ENCODE results near the gene EVA1C. TPM values are rescaled to one million over a fixed set of nuclear protein-coding genes. Genes with fewer than 3 reads are reported as not detected.

EVA1C gene
- polyA plus RNA-seq, 1 donor from 2014 or later, result 2.1 TPM

- Histone ChIP-seq H3K79me2 (replicated peaks; ENCODE audit: insufficient read depth, low read length) (no peaks in the 10 kb centered on the region), H3K9me2 (ENCODE audit: insufficient read depth, low read length) (no peaks in the 10 kb centered on the region), H3K9ac (ENCODE audit: low read length) (no peak overlapping the region), H4K20me1 (ENCODE audit: insufficient read depth) (no peaks in the 10 kb centered on the region), H3K36me3 (ENCODE audit: insufficient read depth, low read length) (no peaks in the 10 kb centered on the region), H3K4me3 (ENCODE audit: low read length) (no peak overlapping the region), H3K27ac (ENCODE audit: low read length) (no peak overlapping the region), H3F3A (ENCODE audit: insufficient read depth, low read length, poor library complexity, severe bottlenecking) (no peaks in the 10 kb centered on the region), H3K4me2 (ENCODE audit: low read length) (no peak overlapping the region), H2AFZ (ENCODE audit: low read depth, low read length) (no peak overlapping the region), H3K27me3 (ENCODE audit: insufficient read depth, low read depth, low read length) (no peaks in the 10 kb centered on the region), H3K9me3 (ENCODE audit: low read length) (no peaks in the 10 kb centered on the region)
- peak; percentile 37 for TF ChIP-seq RAD21 (conservative IDR thresholded peaks at IDR 0.05)
- no peak for TF ChIP-seq EP300 (conservative IDR thresholded peaks at IDR 0.05; ENCODE audit: poor library complexity, severe bottlenecking)
- peak; percentile 52 for TF ChIP-seq CTCF (IDR thresholded peaks at IDR 0.05; ENCODE audit: poor library complexity, severe bottlenecking)
- peak; percentile 47 for TF ChIP-seq SMC3 (conservative IDR thresholded peaks at IDR 0.05; ENCODE audit: poor library complexity)
Observed at GRCh38 chr21:32403201-32403777, 9.2 kb upstream of the EVA1C start.

- no peak overlapping the region for H2AFZ ChIP-seq (ENCODE audit: low read depth, low read length)
- H3K9me2 ChIP-seq (ENCODE audit: insufficient read depth, low read length), result no peaks in the 10 kb centered on the region
- H3K4me2 ChIP-seq (ENCODE audit: low read length), result no peak overlapping the region
- no peak overlapping the region for H3K27ac ChIP-seq (ENCODE audit: low read length)
- no peaks in the 10 kb centered on the region for H3K36me3 ChIP-seq (ENCODE audit: insufficient read depth, low read length)
- H3K9ac ChIP-seq (ENCODE audit: low read length), result no peak overlapping the region
- H3F3A ChIP-seq (ENCODE audit: insufficient read depth, low read length, poor library complexity, severe bottlenecking), result no peaks in the 10 kb centered on the region
- peaks cover 27% of the 10 kb centered on the region for H3K27me3 ChIP-seq (ENCODE audit: insufficient read depth, low read depth, low read length)
- no peak for TF ChIP-seq REST (IDR thresholded peaks at IDR 0.05; ENCODE audit: borderline replicate concordance)
- no peak for TF ChIP-seq TAF1 (IDR thresholded peaks at IDR 0.05; ENCODE audit: low read depth)
- no peak for TF ChIP-seq MXI1 (conservative IDR thresholded peaks at IDR 0.05; ENCODE audit: poor library complexity, severe bottlenecking)
- no peak for TF ChIP-seq SMC3 (conservative IDR thresholded peaks at IDR 0.05; ENCODE audit: poor library complexity)
- no peak for TF ChIP-seq EP300 (conservative IDR thresholded peaks at IDR 0.05; ENCODE audit: poor library complexity, severe bottlenecking)
- TF ChIP-seq POLR2AphosphoS5 (IDR thresholded peaks at IDR 0.05), result no peak
- TF ChIP-seq RAD21 (conservative IDR thresholded peaks at IDR 0.05), result no peak
- no peak for TF ChIP-seq EZH2 (IDR thresholded peaks at IDR 0.05; ENCODE audit: borderline replicate concordance, insufficient read depth, low read length, poor library complexity, severe bottlenecking)
- TF ChIP-seq CTCF (IDR thresholded peaks at IDR 0.05; ENCODE audit: poor library complexity, severe bottlenecking), result no peak
- no peaks in the 10 kb centered on the region for H3K9me3 ChIP-seq (ENCODE audit: low read length)
- H4K20me1 ChIP-seq (ENCODE audit: insufficient read depth), result no peaks in the 10 kb centered on the region
- H3K79me2 ChIP-seq (replicated peaks; ENCODE audit: insufficient read depth, low read length), result no peaks in the 10 kb centered on the region
- H3K4me3 ChIP-seq (ENCODE audit: low read length), result no peak overlapping the region
Observed at GRCh38 chr21:32406405-32406804, 6.1 kb upstream of the EVA1C start.
